ENCODE data around the gene KRT3.

KRT3 gene

DNA sequence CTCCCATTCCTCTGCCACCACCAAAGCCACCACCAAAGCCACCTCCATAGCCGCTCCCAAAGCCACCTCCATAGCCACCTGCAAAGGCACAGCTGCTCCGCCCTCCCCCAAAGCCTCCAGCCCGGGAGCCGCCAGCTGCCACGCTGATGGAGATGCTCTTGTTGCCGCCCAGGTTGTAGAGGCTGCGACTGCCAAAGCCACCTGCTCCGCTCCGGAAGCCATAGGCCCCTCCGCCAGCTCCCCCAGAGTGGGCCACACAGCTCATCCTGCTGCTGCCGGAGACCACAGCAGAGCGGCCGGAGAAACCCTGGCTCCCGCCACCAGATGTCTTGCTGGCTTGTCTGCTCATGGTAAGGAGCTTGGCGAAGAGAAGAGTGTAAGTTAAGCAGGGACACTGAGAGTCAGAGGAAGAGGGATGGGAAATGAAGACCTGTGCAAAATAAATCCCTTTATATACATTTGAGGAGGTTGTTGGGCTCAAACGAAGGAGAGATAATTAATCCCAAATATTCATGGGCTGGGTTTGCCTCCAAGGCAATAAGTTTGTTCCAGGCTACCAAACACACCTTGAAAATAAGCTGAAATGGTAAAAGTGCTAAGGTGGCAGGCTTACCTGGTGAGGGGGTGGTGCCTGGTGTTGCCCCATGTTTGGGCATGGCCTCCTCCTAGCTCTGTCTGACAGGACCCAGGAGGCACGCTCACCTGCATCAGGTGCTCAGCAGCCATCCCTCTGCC, at the start of gene KRT3:
KRT3 (minus strand) TSS at position 424 of the 735 bp plus-strand sequence; CDS start at position 349, 75 bp downstream.
- DNase-seq (ENCODE audit: low spot score) = no peak

- no peak for DNase-seq (ENCODE audit: low spot score)
These were observed 48.5 kb upstream of the KRT3 start for GRCh38 chr12:52844386-52844785.

GRCh38 chr12:52839436-52840105, 43.7 kb upstream of the KRT3 start:
- DNase-seq (ENCODE audit: low spot score) = no peak

- DNase-seq (ENCODE audit: low spot score) = no peak
These were observed 42.9 kb upstream of the KRT3 start for GRCh38 chr12:52838609-52839435.

GRCh38 chr12:52837781-52838608, 42.1 kb upstream of the KRT3 start:
- DNase-seq (ENCODE audit: low spot score) = no peak

- no peak for DNase-seq (ENCODE audit: low spot score)
These were observed 41.5 kb upstream of the KRT3 start for GRCh38 chr12:52837413-52837741.

GRCh38 chr12:52836491-52837412, 40.8 kb upstream of the KRT3 start:
- DNase-seq (ENCODE audit: low spot score) = no peak

- DNase-seq (ENCODE audit: low spot score) = peak; percentile 32
These were observed 40.1 kb upstream of the KRT3 start for GRCh38 chr12:52836042-52836466.

DNA sequence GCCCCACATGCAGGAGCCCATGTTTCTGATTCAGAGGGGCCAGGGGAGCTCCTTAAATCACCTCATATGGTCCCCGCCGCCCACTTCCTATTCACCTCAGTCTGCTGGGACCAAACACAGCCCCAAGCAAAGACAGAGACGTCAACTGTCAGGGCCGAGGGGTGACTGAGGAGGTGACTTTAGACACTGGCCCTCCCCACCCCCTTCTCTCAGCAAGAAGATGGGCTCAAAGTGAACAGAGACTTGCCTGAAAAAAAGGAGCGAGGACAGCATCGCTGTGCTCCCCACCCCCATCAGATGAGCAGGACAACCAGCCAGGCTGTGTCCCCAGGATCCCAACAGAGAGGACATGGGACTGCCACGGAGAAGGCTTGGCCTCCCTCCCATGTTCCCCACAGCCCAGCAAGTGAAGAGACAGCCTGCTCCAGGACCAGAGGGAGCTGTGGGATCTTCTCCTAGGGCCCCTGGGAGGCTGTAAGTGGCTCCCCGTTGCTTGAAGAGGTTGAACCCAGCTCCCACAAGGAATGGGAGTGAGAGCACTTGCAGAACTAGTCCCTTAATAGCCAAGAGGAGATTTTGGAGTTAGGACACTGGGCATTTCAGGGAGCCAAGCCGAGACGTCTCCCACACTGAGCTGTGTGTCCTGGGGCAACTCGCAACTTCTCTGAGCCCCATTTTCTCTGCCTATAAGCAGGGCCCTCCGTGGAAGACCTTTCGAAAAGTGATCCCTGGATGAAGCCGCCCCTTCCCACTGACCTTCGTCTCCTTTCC, 39.5 kb upstream of the KRT3 start:
- DNase-seq (ENCODE audit: low spot score) = no peak

GRCh38 chr12:52834727-52835001, 38.7 kb upstream of the KRT3 start:
- no peak for DNase-seq (ENCODE audit: low spot score)

DNA sequence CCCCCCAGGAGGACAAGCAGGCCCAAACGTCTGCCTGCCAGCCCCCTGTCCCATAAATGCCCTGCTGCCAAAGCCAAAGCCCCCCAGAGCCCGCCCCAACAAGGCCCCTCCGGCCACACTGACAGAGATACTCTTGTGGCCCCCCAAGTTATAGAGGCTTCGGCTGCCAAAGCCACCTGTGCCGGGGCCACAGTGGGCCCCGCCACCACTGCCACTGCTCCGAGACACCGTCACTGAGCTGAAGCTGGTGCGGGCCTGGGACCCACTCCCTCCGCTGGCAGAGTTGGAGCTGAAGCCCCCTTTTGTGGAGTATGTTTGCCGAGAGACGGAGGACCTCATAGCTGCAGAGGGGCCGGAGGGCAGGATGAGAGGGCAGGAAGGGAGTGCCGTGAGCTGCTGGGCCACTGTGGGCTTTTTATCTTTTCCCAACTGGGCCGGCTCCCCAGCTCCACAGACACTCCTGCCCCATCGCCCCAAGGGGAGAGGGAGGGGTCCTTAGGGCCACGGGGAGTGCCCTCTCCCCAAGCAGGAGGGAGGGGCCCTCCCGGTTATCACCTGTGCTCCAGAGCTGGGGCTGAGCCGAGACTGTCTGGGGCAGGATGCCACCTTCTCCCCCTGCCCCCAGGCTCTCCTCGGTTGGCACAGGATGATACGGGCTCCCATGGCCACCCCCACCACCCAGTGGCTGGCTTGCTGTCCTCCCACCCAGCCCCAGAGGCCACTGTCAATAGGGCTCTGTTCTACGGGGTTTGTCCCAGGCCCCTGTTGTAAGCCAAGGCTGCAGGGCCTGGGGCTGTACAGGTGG, 38.2 kb upstream of the KRT3 start, which contains the start of gene KRT79:
KRT79 (minus strand) TSS at position 390 of the 805 bp plus-strand sequence; CDS start at position 339, 51 bp downstream.
- no peak for DNase-seq (ENCODE audit: low spot score)

- no peak for DNase-seq (ENCODE audit: low spot score)
These were observed 37.3 kb upstream of the KRT3 start for GRCh38 chr12:52832985-52833905.

- DNase-seq (ENCODE audit: low spot score) = no peak
These were observed 36.5 kb upstream of the KRT3 start for GRCh38 chr12:52832451-52832850.

DNA sequence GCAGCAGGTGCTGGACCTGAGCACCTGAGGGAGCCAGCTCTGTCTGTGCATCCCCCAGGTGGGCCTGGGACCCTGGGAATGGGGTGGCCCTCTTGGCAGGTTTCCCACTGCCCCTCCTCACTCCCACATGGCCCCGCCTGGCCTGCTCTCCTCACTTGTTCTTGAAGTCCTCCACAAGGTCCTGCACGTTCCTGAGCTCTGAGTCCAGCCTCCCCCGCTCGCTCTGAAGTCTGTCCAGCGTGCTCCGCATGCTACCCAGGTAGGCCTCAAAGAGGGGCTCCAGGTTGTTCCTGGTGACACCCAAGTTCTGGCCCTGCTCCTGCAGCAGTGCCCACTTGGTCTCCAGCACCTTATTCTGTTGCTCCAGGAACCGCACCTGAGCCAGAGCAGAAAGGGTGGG, 35.3 kb upstream of the KRT3 start:
- no peak for DNase-seq (ENCODE audit: low spot score)

DNA sequence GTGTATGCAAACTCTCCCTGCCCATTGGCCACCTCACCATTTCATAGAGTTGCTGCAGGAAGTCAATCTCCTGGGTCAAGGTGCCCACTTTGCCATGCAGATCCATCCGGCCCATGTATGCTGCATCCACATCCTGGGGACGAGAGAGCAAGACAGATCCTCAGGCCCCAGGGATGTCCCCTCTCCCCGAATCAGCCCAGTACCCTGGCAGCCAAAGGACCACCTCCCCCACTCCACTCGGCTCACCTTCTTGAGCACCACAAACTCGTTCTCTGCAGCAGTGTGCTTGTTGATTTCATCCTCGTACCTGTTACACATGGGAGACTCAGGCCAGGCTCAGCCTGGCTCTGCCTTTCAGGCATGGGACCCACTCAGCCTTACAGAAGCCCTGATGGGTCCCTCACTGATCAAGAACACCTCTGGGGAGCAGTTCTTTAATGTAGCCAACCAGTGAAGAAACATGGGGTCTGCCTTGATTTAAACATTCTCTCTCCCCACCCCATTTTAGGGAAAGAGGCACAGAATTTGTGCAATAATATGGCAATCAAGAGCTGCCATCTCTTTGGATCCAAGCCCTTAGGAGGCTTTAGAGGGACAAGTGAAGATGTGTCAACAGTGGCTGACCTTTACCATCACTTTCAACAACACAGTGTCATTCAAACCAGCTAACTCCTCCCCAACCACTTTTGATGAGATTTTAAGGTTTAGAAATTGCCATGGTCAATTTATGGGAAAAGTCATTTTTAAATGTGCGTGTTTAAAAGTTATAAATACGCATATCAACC, 34.3 kb upstream of the KRT3 start:
- DNase-seq (ENCODE audit: low spot score) = no peak

- DNase-seq (ENCODE audit: low spot score) = no peak
These were observed 32.7 kb upstream of the KRT3 start for GRCh38 chr12:52828591-52829021.

GRCh38 chr12:52828156-52828555, 32.2 kb upstream of the KRT3 start:
- DNase-seq (ENCODE audit: low spot score) = no peak
